Measurements from ENCODE around the gene B3GNT7. TPM values are rescaled to one million over a fixed set of nuclear protein-coding genes. Genes with fewer than 3 reads are reported as not detected.

The B3GNT7 gene
- total RNA-seq, 2 experiments from 2014 or later, result 0.38 to 0.89 TPM

DNA sequence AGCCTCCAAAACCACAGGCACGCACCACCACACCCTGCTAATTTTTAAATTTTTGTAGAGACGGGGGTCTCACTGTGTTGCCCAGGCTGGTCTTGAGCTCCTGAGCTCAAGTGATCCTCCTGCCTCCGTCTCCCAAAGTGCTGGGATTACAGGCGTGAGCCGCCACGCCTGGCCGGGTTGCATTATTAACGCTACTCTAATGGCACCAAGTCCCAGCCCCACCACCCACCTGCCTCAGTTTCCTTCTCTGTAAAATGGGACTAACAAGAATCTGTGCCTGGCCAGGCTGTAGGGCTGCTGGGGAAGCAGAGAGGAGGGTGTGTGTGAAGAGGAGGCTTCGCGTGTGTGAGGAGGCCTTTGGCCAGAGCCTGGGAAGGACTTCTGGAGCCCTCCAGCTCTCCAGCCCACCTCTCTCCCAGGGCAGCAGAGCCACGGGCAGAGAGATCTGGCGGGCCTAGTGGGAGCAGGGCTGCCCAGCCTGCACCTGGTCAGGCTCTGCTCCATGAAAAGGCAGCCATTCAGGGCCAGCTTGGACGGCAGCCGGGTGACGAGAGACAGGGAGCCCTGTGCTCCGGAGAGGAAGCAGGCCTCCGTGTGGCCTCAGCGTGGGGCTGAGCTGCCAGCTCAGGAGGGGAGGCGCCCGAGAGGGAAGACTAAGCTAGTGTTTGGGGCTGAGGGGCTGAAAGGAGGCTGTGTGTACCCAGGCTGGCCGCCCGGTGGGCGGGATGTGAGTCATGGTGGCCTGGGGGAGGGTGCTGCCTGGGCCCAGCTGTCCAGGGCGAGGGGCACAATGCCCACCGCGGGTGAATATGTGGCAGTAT, 7.4 kb upstream of the B3GNT7 start:
- Histone ChIP-seq H3K9me3 (ENCODE audit: control insufficient read depth in 1 of 2, insufficient read depth in 1 of 2, low read length in 2 of 2) (peaks cover 3 to 27% of the 10 kb centered on the region in 2 experiments), H3K36me3 (ENCODE audit: insufficient read depth, low read length) (no peaks in the 10 kb centered on the region), H3K27ac (ENCODE audit: low read depth in 1 of 2, low read length in 2 of 2) (no peak overlapping the region), H3K27me3 (ENCODE audit: control insufficient read depth in 1 of 2, insufficient read depth in 2 of 2, low read length in 2 of 2) (no peaks in the 10 kb centered on the region), H3K4me1 (ENCODE audit: insufficient read depth, low read length) (no peaks in the 10 kb centered on the region), H3K4me3 (ENCODE audit: low read length) (no peak overlapping the region)
- H3K4me1 Mint-ChIP-seq (ENCODE audit: low read depth), result no peaks in the 10 kb centered on the region
- ChIA-PET CTCF (no interaction called here), POLR2A (no interaction called here)
- intact Hi-C loops (cut with DNase I, micrococcal nuclease), result no loop called here
- ATAC-seq (ENCODE audit: poor library complexity), result no peak
- peak in 2 of 14 experiments; percentile 26 to 44 for DNase-seq
- no peaks in the 10 kb centered on the region for H3K36me3 Mint-ChIP-seq (ENCODE audit: low read depth)
- H3K9me3 Mint-ChIP-seq, result peaks cover 7% of the 10 kb centered on the region
- H3K4me3 Mint-ChIP-seq, result no peak overlapping the region
- H3K27me3 Mint-ChIP-seq, result peaks cover 17% of the 10 kb centered on the region
- TF ChIP-seq, protein P1, sequence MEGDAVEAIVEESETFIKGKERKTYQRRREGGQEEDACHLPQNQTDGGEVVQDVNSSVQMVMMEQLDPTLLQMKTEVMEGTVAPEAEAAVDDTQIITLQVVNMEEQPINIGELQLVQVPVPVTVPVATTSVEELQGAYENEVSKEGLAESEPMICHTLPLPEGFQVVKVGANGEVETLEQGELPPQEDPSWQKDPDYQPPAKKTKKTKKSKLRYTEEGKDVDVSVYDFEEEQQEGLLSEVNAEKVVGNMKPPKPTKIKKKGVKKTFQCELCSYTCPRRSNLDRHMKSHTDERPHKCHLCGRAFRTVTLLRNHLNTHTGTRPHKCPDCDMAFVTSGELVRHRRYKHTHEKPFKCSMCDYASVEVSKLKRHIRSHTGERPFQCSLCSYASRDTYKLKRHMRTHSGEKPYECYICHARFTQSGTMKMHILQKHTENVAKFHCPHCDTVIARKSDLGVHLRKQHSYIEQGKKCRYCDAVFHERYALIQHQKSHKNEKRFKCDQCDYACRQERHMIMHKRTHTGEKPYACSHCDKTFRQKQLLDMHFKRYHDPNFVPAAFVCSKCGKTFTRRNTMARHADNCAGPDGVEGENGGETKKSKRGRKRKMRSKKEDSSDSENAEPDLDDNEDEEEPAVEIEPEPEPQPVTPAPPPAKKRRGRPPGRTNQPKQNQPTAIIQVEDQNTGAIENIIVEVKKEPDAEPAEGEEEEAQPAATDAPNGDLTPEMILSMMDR (IDR thresholded peaks at IDR 0.05), result no peak
- H3K27ac Mint-ChIP-seq, result no peak overlapping the region

DNA sequence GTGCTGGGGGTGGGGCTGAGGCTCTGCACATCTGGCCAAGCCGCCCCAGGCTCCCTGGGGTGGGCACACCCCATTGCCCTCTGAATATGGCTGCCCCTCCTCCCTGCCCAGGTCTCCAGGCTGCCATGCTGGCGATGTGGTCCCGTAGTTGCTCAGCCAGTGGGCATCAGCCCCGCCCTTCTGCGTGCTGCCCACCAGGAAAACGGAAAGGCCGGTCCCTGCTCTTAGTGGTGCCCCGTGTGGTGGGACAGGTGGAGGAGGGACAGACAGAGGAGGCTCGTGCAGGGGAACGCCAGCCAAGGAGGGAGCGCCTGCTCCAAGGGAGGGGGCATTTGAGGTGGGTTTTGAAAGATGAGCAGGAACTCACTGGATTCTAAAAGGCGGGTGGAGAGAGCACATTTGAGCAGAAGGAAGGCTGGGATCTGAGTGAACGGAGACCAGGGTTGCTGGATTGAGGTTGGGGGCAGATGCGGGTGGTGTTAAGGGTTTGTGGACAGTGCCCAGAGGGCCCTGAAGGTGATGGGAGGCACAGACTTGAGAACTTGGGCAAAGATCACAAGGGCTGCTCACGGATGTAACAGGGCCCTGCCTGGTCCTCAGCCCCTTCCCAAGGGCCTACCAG, 6.7 kb upstream of the B3GNT7 start:
- TF ChIP-seq, protein P1 (IDR thresholded peaks at IDR 0.05), result no peak

DNA sequence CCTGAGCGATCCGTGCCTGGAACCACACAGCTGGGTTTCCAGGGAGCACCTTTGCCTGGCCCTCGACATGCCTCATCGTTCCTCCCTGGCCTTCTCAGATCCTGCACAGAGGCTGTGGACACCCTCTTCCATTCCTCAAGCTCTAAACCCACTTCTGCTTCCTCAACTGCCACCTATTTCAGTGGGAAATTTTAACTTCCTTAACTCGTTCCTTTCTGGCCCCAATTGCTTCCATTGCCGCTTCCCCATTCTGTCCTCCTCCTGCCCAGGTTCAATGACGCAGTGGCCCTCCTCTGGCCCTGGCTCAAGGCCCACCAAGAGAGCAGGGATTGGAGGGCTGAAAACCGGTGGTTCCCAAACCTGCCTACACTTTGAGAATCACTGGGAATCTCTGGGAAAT, 4.8 kb upstream of the B3GNT7 start:
- CTCF ChIA-PET, result no interaction called here
- TF ChIP-seq, protein P1 (IDR thresholded peaks at IDR 0.05), result no peak
- Mint-ChIP-seq H3K9me3 (no peaks in the 10 kb centered on the region), H3K27ac (no peak overlapping the region), H3K4me1 (ENCODE audit: low read depth) (peaks cover 11% of the 10 kb centered on the region), H3K36me3 (ENCODE audit: low read depth) (no peaks in the 10 kb centered on the region), H3K27me3 (peaks cover 35% of the 10 kb centered on the region), H3K4me3 (no peak overlapping the region)
- Histone ChIP-seq H3K4me1 (ENCODE audit: insufficient read depth, low read length) (peaks cover 8% of the 10 kb centered on the region), H3K27ac (ENCODE audit: low read depth in 1 of 2, low read length in 2 of 2) (no peak overlapping the region), H3K4me3 (ENCODE audit: low read length) (no peak overlapping the region), H3K36me3 (ENCODE audit: insufficient read depth, low read length) (no peaks in the 10 kb centered on the region), H3K9me3 (ENCODE audit: control insufficient read depth in 1 of 2, insufficient read depth in 1 of 2, low read length in 2 of 2) (peaks cover 0 to 5% of the 10 kb centered on the region in 2 experiments), H3K27me3 (ENCODE audit: control insufficient read depth in 1 of 2, insufficient read depth in 2 of 2, low read length in 2 of 2) (peaks cover 13 to 17% of the 10 kb centered on the region in 2 experiments)
- ATAC-seq (ENCODE audit: poor library complexity) (no peak), DNase-seq (peak in 1 of 14 experiments; percentile 25)
- intact Hi-C loops (cut with DNase I, micrococcal nuclease), result no loop called here
- POLR2A ChIA-PET, result no interaction called here

More for the DNA sequence above, 6.7 kb upstream of the B3GNT7 start:
- no peak overlapping the region for H3K4me3 ChIP-seq (ENCODE audit: low read length)
- Mint-ChIP-seq H3K4me1 (ENCODE audit: low read depth) (peaks cover 6% of the 10 kb centered on the region), H3K27ac (no peak overlapping the region), H3K9me3 (peaks cover 7% of the 10 kb centered on the region), H3K36me3 (ENCODE audit: low read depth) (no peaks in the 10 kb centered on the region), H3K27me3 (peaks cover 24% of the 10 kb centered on the region), H3K4me3 (no peak overlapping the region)
- H3K36me3 ChIP-seq (ENCODE audit: insufficient read depth, low read length), result no peaks in the 10 kb centered on the region
- H3K27ac ChIP-seq (ENCODE audit: low read depth in 1 of 2, low read length in 2 of 2), result no peak overlapping the region
- DNase-seq (no peak), ATAC-seq (ENCODE audit: poor library complexity) (no peak)
- intact Hi-C loops (cut with DNase I, micrococcal nuclease), result no loop called here
- CTCF ChIA-PET, result no interaction called here
- H3K27me3 ChIP-seq (ENCODE audit: control insufficient read depth in 1 of 2, insufficient read depth in 2 of 2, low read length in 2 of 2), result peaks cover 0 to 2% of the 10 kb centered on the region in 2 experiments
- H3K9me3 ChIP-seq (ENCODE audit: control insufficient read depth in 1 of 2, insufficient read depth in 1 of 2, low read length in 2 of 2), result peaks cover 3 to 20% of the 10 kb centered on the region in 2 experiments
- peaks cover 5% of the 10 kb centered on the region for H3K4me1 ChIP-seq (ENCODE audit: insufficient read depth, low read length)
- POLR2A ChIA-PET, result no interaction called here

Measured in CD4-positive, alpha-beta T cell (primary cell).